ENCODE data around the gene SPTBN1.

Gene SPTBN1

GRCh38 chr2:54610700-54611099 lies 154.6 kb downstream of the SPTBN1 start:
- no peak for DNase-seq (ENCODE audit: low spot score)

DNA sequence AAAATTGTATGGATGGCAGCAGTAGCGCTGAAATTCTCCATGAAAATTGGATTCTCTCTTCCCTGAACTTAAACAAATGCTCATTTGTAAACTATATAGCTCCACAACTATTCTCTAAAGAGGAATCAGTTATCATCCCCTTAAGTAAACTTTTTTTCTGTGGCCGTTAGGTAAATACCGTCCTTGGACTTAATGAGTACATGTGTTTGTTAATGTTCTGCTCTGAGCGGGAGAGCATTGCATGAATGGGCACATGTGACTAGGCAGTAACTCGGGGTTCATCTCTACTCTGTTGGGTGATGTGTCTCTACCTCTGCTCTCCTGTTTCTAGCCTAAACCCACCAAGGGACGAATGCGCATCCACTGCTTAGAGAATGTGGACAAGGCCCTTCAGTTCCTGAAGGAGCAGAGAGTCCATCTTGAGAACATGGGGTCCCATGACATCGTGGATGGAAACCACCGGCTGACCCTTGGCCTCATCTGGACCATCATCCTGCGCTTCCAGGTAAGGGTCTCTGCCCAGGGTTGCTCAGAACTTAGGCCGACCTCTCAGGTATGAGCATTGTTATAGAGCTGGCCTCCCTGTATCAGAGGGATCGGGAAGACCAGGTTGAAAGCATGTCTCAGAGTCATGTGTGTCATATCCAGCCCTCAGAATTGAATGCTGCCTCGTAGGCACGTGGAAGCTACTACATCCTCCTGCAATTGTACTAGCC lies 155.9 kb downstream of the SPTBN1 start:
- no peak for DNase-seq (ENCODE audit: low spot score)

DNA sequence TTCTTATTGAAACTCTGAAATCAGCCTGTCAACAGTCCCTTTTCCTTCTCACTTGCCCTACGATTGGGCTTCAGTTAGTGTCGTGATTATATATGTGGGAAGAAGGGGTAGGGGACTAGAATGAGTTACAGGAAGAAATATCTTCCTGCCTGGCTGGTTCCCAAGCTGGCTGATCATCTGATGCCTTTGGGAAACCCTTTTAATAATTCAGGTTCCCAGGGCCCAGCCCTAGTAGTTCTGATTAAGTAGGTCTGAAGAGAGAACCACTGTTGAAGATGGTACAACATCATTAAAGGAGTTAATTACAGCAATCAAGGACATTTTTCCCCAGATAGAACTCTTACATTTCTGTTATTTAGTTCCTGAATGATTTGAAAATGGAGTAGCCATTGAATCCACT lies 157.3 kb downstream of the SPTBN1 start:
- no peak for DNase-seq (ENCODE audit: low spot score)

GRCh38 chr2:54613794-54614257 lies 157.7 kb downstream of the SPTBN1 start:
- DNase-seq (ENCODE audit: low spot score), result no peak

GRCh38 chr2:54614819-54615218 lies 158.7 kb downstream of the SPTBN1 start:
- no peak for DNase-seq (ENCODE audit: low spot score)

- no peak for DNase-seq (ENCODE audit: low spot score)
Observed at GRCh38 chr2:54615832-54616534, 159.9 kb downstream of the SPTBN1 start.

DNA sequence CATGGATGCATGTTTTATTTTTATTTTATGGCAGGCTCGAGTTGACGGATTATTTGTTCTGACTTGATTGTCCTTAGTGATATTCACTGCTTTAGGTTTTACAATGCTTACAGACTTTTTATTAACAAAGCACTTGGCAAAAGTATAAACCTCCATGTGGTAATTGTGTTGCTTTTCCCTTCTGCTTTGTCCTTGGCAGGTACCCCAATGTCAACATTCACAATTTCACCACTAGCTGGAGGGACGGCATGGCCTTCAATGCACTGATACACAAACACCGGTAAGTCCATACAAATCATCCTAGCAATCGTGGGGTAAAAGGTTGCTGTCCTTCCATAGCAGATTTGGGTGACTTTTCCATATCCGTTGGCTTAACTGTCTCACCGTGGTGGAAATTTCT lies 161.3 kb downstream of the SPTBN1 start:
- DNase-seq (ENCODE audit: low spot score), result no peak

- no peak for DNase-seq (ENCODE audit: low spot score)
Observed at GRCh38 chr2:54618646-54619565, 162.8 kb downstream of the SPTBN1 start.

DNA sequence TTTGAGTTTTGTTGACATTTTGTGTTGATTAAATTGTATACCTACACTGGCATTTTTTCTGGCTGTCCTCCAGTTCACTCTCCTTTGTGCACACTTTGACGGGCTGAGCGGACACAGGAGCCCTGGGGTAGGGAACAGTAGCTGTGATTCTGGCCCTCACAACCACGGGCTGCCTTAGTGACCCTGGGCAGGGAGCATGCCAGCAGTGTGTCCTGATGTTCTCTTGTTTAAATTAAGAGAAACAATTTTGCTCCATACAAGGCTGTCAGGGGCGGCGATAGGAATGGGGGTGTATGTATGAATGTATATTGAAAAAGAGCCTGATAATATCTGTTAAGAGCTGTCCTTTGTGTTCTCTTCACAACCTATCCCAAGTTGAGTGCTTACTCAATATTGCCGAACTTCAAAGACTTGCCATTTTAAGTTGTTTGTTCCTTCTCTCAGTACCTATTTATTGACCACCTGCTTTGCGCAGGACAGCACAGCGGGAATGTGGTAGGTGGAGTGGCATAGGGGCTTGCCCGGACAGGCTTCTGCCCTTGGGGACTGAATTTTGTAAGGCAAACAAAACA lies 163.6 kb downstream of the SPTBN1 start:
- DNase-seq (ENCODE audit: low spot score), result no peak

- no peak for DNase-seq (ENCODE audit: low spot score)
Observed at GRCh38 chr2:54620948-54621347, 164.8 kb downstream of the SPTBN1 start.

DNA sequence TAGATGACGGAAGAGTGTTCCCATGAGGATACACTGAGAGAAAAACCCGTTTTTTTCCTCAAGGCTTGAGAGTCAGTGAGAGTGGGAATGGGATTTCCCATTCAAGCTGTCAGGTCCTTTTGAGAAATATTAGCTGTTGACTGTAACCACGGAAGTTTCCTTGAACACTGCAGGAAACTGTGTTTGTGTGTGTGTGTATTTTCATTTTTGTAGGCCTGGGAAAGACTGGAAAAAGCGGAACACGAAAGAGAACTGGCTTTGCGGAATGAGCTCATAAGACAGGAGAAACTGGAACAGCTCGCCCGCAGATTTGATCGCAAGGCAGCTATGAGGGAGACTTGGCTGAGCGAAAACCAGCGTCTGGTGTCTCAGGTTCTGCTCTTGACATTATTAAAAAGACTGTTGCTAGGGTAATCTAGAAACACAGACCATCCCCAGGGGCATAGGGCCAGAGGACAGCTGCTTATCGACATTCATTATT lies 168.5 kb downstream of the SPTBN1 start:
- no peak for DNase-seq (ENCODE audit: low spot score)

DNA sequence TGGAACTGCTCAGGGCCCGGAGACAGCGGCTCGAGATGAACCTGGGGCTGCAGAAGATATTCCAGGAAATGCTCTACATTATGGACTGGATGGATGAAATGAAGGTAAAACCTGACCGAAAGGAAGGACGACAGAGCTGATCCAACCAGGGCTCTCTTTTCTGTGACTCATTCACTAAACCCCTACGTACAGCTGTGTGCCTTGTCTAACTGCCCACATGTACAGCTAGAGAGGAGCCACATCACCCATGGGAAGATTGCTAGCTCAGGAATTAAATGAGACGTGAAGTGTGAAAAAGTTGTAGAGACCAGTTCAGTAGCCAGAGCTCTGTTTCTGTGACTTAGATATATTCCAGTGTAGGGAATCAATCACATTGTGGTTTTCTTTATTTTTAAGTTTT lies 170.0 kb downstream of the SPTBN1 start:
- no peak for DNase-seq (ENCODE audit: low spot score)

DNA sequence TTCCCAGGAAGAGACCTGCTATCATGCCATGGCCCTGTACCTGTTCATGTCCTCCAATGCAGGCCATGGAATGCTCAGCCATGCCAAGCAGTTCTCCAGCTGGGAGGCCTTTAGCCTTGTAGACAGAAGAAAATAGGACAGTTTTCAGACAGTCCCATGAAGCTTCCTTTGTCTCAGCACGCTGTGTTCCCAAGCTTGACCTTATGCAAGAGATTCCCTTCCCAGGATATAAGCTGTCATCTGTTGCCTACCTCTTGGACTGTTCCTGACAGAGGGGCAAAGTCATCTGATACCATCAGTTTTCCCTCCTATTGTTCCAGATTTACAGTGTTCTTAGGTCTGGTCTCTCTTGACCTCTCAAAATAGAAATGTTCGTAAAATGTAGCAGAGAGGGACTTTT lies 170.8 kb downstream of the SPTBN1 start:
- no peak for DNase-seq (ENCODE audit: low spot score)

GRCh38 chr2:54627973-54628372 lies 171.8 kb downstream of the SPTBN1 start:
- DNase-seq (ENCODE audit: low spot score), result no peak

DNA sequence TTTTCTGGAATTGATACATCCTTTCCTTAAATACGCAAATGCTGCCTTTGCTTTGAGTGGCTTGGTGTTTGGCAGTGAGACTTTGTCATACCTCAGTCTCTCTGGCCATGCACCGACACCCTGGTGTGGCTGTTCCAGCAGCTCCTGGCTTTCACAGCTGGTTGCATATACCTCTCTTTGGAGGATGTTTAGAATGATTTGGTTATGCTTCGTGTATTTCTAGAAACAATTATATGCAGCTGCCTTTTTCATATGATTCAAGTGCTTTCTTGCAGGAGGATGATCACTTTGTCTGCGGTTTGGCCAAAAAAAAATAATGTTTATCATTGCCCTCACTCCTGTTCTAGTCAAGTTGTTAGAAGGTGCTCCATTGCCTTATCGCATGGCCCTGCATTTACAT lies 172.3 kb downstream of the SPTBN1 start:
- no peak for DNase-seq (ENCODE audit: low spot score)

- DNase-seq (ENCODE audit: low spot score), result no peak
Observed at GRCh38 chr2:54628957-54629356, 172.8 kb downstream of the SPTBN1 start.

DNA sequence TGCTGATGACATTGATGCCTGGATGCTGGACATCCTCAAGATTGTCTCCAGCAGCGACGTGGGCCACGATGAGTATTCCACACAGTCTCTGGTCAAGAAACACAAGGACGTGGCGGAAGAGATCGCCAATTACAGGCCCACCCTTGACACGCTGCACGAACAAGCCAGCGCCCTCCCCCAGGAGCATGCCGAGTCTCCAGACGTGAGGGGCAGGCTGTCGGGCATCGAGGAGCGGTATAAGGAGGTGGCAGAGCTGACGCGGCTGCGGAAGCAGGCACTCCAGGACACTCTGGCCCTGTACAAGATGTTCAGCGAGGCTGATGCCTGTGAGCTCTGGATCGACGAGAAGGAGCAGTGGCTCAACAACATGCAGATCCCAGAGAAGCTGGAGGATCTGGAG lies 173.3 kb downstream of the SPTBN1 start:
- DNase-seq (ENCODE audit: low spot score), result no peak

DNA sequence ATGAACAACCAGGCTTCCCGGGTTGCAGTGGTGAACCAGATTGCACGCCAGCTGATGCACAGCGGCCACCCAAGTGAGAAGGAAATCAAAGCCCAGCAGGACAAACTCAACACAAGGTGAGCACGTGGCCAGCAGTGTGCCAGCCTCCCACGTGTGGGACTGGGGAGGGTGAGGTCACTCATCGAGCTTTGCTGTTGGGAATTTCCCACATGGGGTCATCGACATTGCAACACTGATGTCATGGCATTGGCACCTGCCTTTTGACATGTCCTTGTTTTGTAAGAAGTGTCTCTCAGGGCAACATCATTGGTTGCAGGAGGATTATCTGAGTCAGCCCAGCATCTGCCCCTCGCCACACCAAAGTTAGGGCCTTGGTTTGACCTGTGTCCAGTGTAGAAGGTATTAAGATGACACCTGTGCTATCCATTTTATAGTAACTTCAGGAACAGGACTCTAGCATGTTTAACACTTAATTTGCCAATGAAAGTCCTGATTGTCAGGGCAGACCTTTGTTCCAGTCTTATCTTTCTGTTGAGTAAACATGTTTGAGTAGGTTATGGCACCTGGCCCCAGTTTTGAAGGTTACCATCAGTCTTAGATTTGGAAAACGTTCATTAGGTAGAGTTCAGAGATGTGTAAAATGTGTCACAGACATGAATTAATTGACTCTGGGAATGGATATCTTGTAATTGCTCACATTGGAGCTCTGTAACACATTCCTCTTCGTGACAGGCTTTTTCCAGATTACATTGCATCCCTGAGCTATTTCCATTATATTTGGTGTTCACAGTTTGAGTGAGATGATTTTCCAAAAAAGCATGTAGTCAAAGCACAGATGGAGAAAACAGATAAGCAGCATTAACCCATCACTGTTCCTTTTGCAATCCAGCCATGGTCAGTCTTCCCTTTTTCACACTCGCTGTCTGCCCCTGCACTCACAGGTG lies 174.1 kb downstream of the SPTBN1 start:
- no peak for DNase-seq (ENCODE audit: low spot score)

DNA sequence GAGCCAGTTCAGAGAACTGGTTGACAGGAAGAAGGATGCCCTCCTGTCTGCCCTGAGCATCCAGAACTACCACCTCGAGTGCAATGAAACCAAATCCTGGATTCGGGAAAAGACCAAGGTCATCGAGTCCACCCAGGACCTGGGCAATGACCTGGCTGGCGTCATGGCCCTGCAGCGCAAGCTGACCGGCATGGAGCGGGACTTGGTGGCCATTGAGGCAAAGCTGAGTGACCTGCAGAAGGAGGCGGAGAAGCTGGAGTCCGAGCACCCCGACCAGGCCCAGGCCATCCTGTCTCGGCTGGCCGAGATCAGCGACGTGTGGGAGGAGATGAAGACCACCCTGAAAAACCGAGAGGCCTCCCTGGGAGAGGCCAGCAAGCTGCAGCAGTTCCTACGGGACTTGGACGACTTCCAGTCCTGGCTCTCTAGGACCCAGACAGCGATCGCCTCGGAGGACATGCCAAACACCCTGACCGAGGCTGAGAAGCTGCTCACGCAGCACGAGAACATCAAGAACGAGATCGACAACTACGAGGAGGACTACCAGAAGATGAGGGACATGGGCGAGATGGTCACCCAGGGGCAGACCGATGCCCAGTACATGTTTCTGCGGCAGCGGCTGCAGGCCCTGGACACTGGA lies 174.9 kb downstream of the SPTBN1 start:
- no peak for DNase-seq (ENCODE audit: low spot score)

- no peak for DNase-seq (ENCODE audit: low spot score)
Observed at GRCh38 chr2:54631755-54632154, 175.6 kb downstream of the SPTBN1 start.
